Muscle layer of colon (tissue), 2 donors: ENCODE results near the gene CISD1.

Experiments used
- H3K27ac ChIP-seq: one replicate; pipeline ENCODE4 v1.7.0; 2013; ENCODE audit warnings: low read depth, mild to moderate bottlenecking, low read length, moderate library complexity
- H3K27me3 ChIP-seq, 2 donors: one replicate each; pipeline ENCODE4 v1.7.0; 2013; ENCODE audit warnings: low read length in 2 of 2, mild to moderate bottlenecking in 2 of 2; ENCODE audit not compliant: insufficient read depth in 2 of 2, control insufficient read depth in 1 of 2
- H3K36me3 ChIP-seq: one replicate; pipeline ENCODE4 v1.7.0; 2013; ENCODE audit warnings: mild to moderate bottlenecking, low read length; ENCODE audit not compliant: insufficient read depth
- H3K4me1 ChIP-seq: one replicate; pipeline ENCODE4 v1.7.0; 2013; ENCODE audit warnings: mild to moderate bottlenecking, low read length; ENCODE audit not compliant: insufficient read depth
- H3K4me3 ChIP-seq, 2 donors: one replicate each; pipeline ENCODE4 v1.7.0; 2013; ENCODE audit warnings: low read length in 2 of 2, low read depth in 1 of 2, mild to moderate bottlenecking in 1 of 2, moderate library complexity in 1 of 2
- H3K9ac ChIP-seq: one replicate; pipeline ENCODE4 v1.7.0; 2013; ENCODE audit warnings: low read length
- H3K9me3 ChIP-seq: one replicate; pipeline ENCODE4 v1.7.0; 2013; ENCODE audit warnings: mild to moderate bottlenecking, low read length
- donor health status: abdominal sarcoma.
- donor health status: Adenocarcinoma of cecum.

Gene CISD1

GRCh38 chr10:58266826-58267712, 1.9 kb upstream of the CISD1 start:
- Histone ChIP-seq H3K4me3 (peak overlapping the region; percentile 67), H3K9ac (peak overlapping the region; percentile 89), H3K27me3 (no peaks in the 10 kb centered on the region), H3K27ac (peak overlapping the region; percentile 95), H3K9me3 (no peaks in the 10 kb centered on the region), H3K4me1 (peaks cover 15% of the 10 kb centered on the region), H3K36me3 (no peaks in the 10 kb centered on the region)

GRCh38 chr10:58267713-58268453, 1.1 kb upstream of the CISD1 start, which contains the start of gene IPMK:
Gene IPMK, minus strand, starts transcription at chr10:58267894. Its CDS starts 283 bp downstream, at chr10:58267611.
- peaks cover 15% of the 10 kb centered on the region for H3K4me1 ChIP-seq
- H3K36me3 ChIP-seq = no peaks in the 10 kb centered on the region
- peak within 1 kb of the TSS; percentile 67 to 88 for H3K4me3 ChIP-seq
- peak within 1 kb of the TSS; percentile 89 for H3K9ac ChIP-seq
- H3K9me3 ChIP-seq = no peaks in the 10 kb centered on the region
- peak within 1 kb of the TSS; percentile 95 for H3K27ac ChIP-seq
- no peaks in the 10 kb centered on the region for H3K27me3 ChIP-seq

- no peaks in the 10 kb centered on the region for H3K36me3 ChIP-seq
- peak overlapping the region; percentile 49 for H3K9ac ChIP-seq
- peak overlapping the region; percentile 67 to 88 for H3K4me3 ChIP-seq
- peak overlapping the region; percentile 95 for H3K27ac ChIP-seq
- H3K4me1 ChIP-seq = peaks cover 15% of the 10 kb centered on the region
- no peaks in the 10 kb centered on the region for H3K27me3 ChIP-seq
- H3K9me3 ChIP-seq = no peaks in the 10 kb centered on the region
Observed at GRCh38 chr10:58268454-58268945, 462 bp upstream of the CISD1 start.

- Histone ChIP-seq H3K27ac (peak overlapping the region; percentile 95), H3K36me3 (no peaks in the 10 kb centered on the region), H3K9me3 (no peaks in the 10 kb centered on the region), H3K9ac (peak overlapping the region; percentile 69), H3K27me3 (no peaks in the 10 kb centered on the region), H3K4me3 (peak overlapping the region; percentile 75 to 88), H3K4me1 (peaks cover 15% of the 10 kb centered on the region)
Observed at GRCh38 chr10:58269782-58270290, 874 bp downstream of the CISD1 start.

GRCh38 chr10:58275261-58275660, 6.3 kb downstream of the CISD1 start:
- H3K9me3 ChIP-seq = no peaks in the 10 kb centered on the region
- no peaks in the 10 kb centered on the region for H3K27me3 ChIP-seq
- H3K4me1 ChIP-seq = peaks cover 4% of the 10 kb centered on the region
- H3K36me3 ChIP-seq = no peaks in the 10 kb centered on the region
- no peak overlapping the region for H3K4me3 ChIP-seq
- H3K27ac ChIP-seq = no peak overlapping the region
- H3K9ac ChIP-seq = no peak overlapping the region

GRCh38 chr10:58275908-58276307, 6.9 kb downstream of the CISD1 start:
- Histone ChIP-seq H3K27ac (no peak overlapping the region), H3K4me3 (no peak overlapping the region), H3K9me3 (no peaks in the 10 kb centered on the region), H3K36me3 (no peaks in the 10 kb centered on the region), H3K4me1 (no peaks in the 10 kb centered on the region), H3K27me3 (no peaks in the 10 kb centered on the region), H3K9ac (no peak overlapping the region)

- Histone ChIP-seq H3K36me3 (no peaks in the 10 kb centered on the region), H3K27me3 (no peaks in the 10 kb centered on the region), H3K9ac (no peak overlapping the region), H3K4me3 (no peak overlapping the region), H3K9me3 (no peaks in the 10 kb centered on the region), H3K4me1 (no peaks in the 10 kb centered on the region), H3K27ac (no peak overlapping the region)
Observed at GRCh38 chr10:58278274-58278961, 9.5 kb downstream of the CISD1 start.

- Histone ChIP-seq H3K9me3 (no peaks in the 10 kb centered on the region), H3K36me3 (no peaks in the 10 kb centered on the region), H3K4me3 (no peak overlapping the region), H3K4me1 (no peaks in the 10 kb centered on the region), H3K27me3 (no peaks in the 10 kb centered on the region), H3K9ac (no peak overlapping the region), H3K27ac (no peak overlapping the region)
Observed at GRCh38 chr10:58278962-58279307, 10.0 kb downstream of the CISD1 start.

GRCh38 chr10:58280477-58280876, 11.5 kb downstream of the CISD1 start:
- Histone ChIP-seq H3K36me3 (no peaks in the 10 kb centered on the region), H3K27me3 (no peaks in the 10 kb centered on the region), H3K4me3 (no peak overlapping the region), H3K9ac (no peak overlapping the region), H3K4me1 (no peaks in the 10 kb centered on the region), H3K27ac (no peak overlapping the region), H3K9me3 (no peaks in the 10 kb centered on the region)

- Histone ChIP-seq H3K27ac (no peak overlapping the region), H3K27me3 (no peaks in the 10 kb centered on the region), H3K4me3 (no peak overlapping the region), H3K36me3 (no peaks in the 10 kb centered on the region), H3K9ac (no peak overlapping the region), H3K4me1 (no peaks in the 10 kb centered on the region), H3K9me3 (no peaks in the 10 kb centered on the region)
Observed at GRCh38 chr10:58281092-58281752, 12.3 kb downstream of the CISD1 start.
